ENCODE measurements around the gene PIP4K2C. TPM values are rescaled to one million over a fixed set of nuclear protein-coding genes. Genes with fewer than 3 reads are reported as not detected.

Gene PIP4K2C
- total and polyA plus RNA-seq, 2 experiments from 2014 or later: 10.8 to 30.6 TPM

- Mint-ChIP-seq H3K36me3 (ENCODE audit: low read depth) (no peaks in the 10 kb centered on the region; the same call in 2 of the 3 replicates), H3K4me1 (peaks cover 13% of the 10 kb centered on the region), H3K27me3 (ENCODE audit: insufficient read depth, low read depth, poor library complexity) (peaks cover 21% of the 10 kb centered on the region), H3K9me3 (peaks cover 12% of the 10 kb centered on the region; the same call in 2 of the 3 replicates), H3K27ac (no peak overlapping the region), H3K4me3 (no peak overlapping the region)
- H3K4me2 ChIP-seq: no peak overlapping the region
- H2AFZ ChIP-seq: peak overlapping the region; percentile 59; the same call in 1 of the 2 replicates
- no peaks in the 10 kb centered on the region for H3K79me2 ChIP-seq (replicated peaks; ENCODE audit: insufficient read depth)
- H3K4me1 ChIP-seq (ENCODE audit: insufficient read depth): peaks cover 24% of the 10 kb centered on the region
- H3K9me2 ChIP-seq (ENCODE audit: insufficient read depth): no peaks in the 10 kb centered on the region
- H3K27me3 ChIP-seq (ENCODE audit: insufficient read depth): peaks cover 33% of the 10 kb centered on the region
- H3K27ac ChIP-seq (ENCODE audit: low read depth): no peak overlapping the region
- DNase-seq (ENCODE audit: low spot score): no peak
- H3K36me3 ChIP-seq (ENCODE audit: insufficient read depth): no peaks in the 10 kb centered on the region
- H4K20me1 ChIP-seq (replicated peaks; ENCODE audit: insufficient read depth): no peaks in the 10 kb centered on the region
- no peak for ATAC-seq
- no peak overlapping the region for H3K4me3 ChIP-seq
- H3F3A ChIP-seq (replicated peaks; ENCODE audit: low read depth): no peaks in the 10 kb centered on the region
- TF ChIP-seq ZNF462 (CRISPR knock-in tag; IDR thresholded peaks at IDR 0.05) (no peak), CREB1 (CRISPR knock-in tag; IDR thresholded peaks at IDR 0.05; ENCODE audit: low read depth) (no peak), REST (IDR thresholded peaks at IDR 0.05; ENCODE audit: unreplicated experiment) (no peak), ZNF331 (CRISPR knock-in tag; IDR thresholded peaks at IDR 0.05; ENCODE audit: low read depth) (no peak), EZH2phosphoT487 (IDR thresholded peaks at IDR 0.05; ENCODE audit: unreplicated experiment) (no peak), ZNF114 (CRISPR knock-in tag; IDR thresholded peaks at IDR 0.05) (no peak), JUNB (IDR thresholded peaks at IDR 0.05; ENCODE audit: unreplicated experiment) (no peak), EZH2 (IDR thresholded peaks at IDR 0.05; ENCODE audit: low read depth, unreplicated experiment) (no peak), NANOG (IDR thresholded peaks at IDR 0.05; ENCODE audit: borderline replicate concordance) (no peak), STAT1 (IDR thresholded peaks at IDR 0.05; ENCODE audit: unreplicated experiment) (no peak), POLR2AphosphoS5 (IDR thresholded peaks at IDR 0.05; ENCODE audit: low read depth) (no peak)
- TF ChIP-seq, protein P1, sequence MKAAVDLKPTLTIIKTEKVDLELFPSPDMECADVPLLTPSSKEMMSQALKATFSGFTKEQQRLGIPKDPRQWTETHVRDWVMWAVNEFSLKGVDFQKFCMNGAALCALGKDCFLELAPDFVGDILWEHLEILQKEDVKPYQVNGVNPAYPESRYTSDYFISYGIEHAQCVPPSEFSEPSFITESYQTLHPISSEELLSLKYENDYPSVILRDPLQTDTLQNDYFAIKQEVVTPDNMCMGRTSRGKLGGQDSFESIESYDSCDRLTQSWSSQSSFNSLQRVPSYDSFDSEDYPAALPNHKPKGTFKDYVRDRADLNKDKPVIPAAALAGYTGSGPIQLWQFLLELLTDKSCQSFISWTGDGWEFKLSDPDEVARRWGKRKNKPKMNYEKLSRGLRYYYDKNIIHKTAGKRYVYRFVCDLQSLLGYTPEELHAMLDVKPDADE (IDR thresholded peaks at IDR 0.05): no peak
- TF ChIP-seq, protein P2, sequence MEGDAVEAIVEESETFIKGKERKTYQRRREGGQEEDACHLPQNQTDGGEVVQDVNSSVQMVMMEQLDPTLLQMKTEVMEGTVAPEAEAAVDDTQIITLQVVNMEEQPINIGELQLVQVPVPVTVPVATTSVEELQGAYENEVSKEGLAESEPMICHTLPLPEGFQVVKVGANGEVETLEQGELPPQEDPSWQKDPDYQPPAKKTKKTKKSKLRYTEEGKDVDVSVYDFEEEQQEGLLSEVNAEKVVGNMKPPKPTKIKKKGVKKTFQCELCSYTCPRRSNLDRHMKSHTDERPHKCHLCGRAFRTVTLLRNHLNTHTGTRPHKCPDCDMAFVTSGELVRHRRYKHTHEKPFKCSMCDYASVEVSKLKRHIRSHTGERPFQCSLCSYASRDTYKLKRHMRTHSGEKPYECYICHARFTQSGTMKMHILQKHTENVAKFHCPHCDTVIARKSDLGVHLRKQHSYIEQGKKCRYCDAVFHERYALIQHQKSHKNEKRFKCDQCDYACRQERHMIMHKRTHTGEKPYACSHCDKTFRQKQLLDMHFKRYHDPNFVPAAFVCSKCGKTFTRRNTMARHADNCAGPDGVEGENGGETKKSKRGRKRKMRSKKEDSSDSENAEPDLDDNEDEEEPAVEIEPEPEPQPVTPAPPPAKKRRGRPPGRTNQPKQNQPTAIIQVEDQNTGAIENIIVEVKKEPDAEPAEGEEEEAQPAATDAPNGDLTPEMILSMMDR (conservative IDR thresholded peaks at IDR 0.05; ENCODE audit: low read depth in 2 of 2): no peak
These were observed 47.1 kb downstream of the PIP4K2C start for GRCh38 chr12:57638096-57638495.
